ENCODE measurements around the gene UBE2I. TPM values are rescaled to one million over a fixed set of nuclear protein-coding genes. Genes with fewer than 3 reads are reported as not detected.

Gene UBE2I
- total RNA-seq, 1 experiment from 2014 or later, result 290 TPM

- WGBS (ENCODE audit: extremely low coverage, insufficient read length, low lambda C conversion rate), result no CpG with 5 or more reads among the region's 46 CpGs
- Histone ChIP-seq H2BK5ac (ENCODE audit: insufficient read length, low read length) (no peak overlapping the region), H4K20me1 (ENCODE audit: control insufficient read depth, insufficient read depth, insufficient read length) (peaks cover 5% of the 10 kb centered on the region), H2BK15ac (ENCODE audit: low read depth, low read length) (no peak overlapping the region), H3K23me2 (ENCODE audit: insufficient read length, low read depth, low read length, poor library complexity, severe bottlenecking) (peaks cover 8% of the 10 kb centered on the region), H3K56ac (ENCODE audit: insufficient read length, low read depth, low read length) (no peak overlapping the region), H3K14ac (ENCODE audit: insufficient read depth, low read length) (no peak overlapping the region), H3K27me3 (ENCODE audit: insufficient read depth, low read length) (no peaks in the 10 kb centered on the region), H3K9me3 (ENCODE audit: control insufficient read depth, low read depth, low read length) (no peaks in the 10 kb centered on the region), H3T11ph (ENCODE audit: low read length) (no peak overlapping the region), H2BK12ac (ENCODE audit: insufficient read length, low read depth, low read length) (no peak overlapping the region), H2BK20ac (ENCODE audit: low read depth, low read length, poor library complexity, severe bottlenecking) (no peak overlapping the region), H3K9ac (ENCODE audit: extremely low read depth, insufficient read length, low read length) (no peak overlapping the region), H3K18ac (ENCODE audit: insufficient read length, low read depth, low read length) (no peak overlapping the region), H4K5ac (ENCODE audit: insufficient read length, low read depth, low read length) (no peak overlapping the region), H3K4ac (ENCODE audit: low read depth, low read length) (no peak overlapping the region), H3K79me1 (ENCODE audit: insufficient read depth, low read depth, low read length, poor library complexity, severe bottlenecking) (peaks cover 9% of the 10 kb centered on the region), H3K79me2 (ENCODE audit: insufficient read depth, low read length) (peaks cover 43% of the 10 kb centered on the region), H2AK5ac (ENCODE audit: insufficient read length, low read length) (no peak overlapping the region), H4K91ac (ENCODE audit: insufficient read length, low read depth, low read length) (no peak overlapping the region), H3K4me2 (ENCODE audit: insufficient read depth, insufficient read length, low read length) (no peak overlapping the region), H3K27ac (ENCODE audit: insufficient read length, low read depth, low read length) (no peak overlapping the region), H2BK120ac (ENCODE audit: low read depth, low read length, poor library complexity, severe bottlenecking) (no peak overlapping the region), H3K23ac (ENCODE audit: insufficient read length, low read depth, low read length) (no peak overlapping the region), H2AFZ (ENCODE audit: low read length) (no peak overlapping the region), H4K8ac (replicated peaks; ENCODE audit: insufficient read length, low read depth, low read length) (no peak overlapping the region), H3K4me1 (ENCODE audit: insufficient read depth, low read length) (no peaks in the 10 kb centered on the region; the same call in 1 of the 2 replicates)
- Mint-ChIP-seq H3K27me3 (ENCODE audit: low read depth) (no peaks in the 10 kb centered on the region), H3K9me3 (peaks cover under 1 to 3% of the 10 kb centered on the region in 2 experiments; a peak in 4 of 5 replicates), H3K36me3 (ENCODE audit: insufficient read depth in 1 of 3, low read depth in 3 of 3) (peaks cover 60 to 81% (median 77%) of the 10 kb centered on the region in 3 experiments), H3K4me3 (no peak overlapping the region), H3K4me1 (peaks cover 13 to 17% of the 10 kb centered on the region in 2 experiments), H3K27ac (no peak overlapping the region)
- no peak for DNase-seq
- no peak for TF ChIP-seq CTCF (conservative IDR thresholded peaks at IDR 0.05)
Observed at GRCh38 chr16:1315081-1316032, 5.9 kb downstream of the UBE2I start.

Measured in H9 (cell line).